Esophagus muscularis mucosa (tissue), 3 donors: ENCODE data around the gene F12.

Source experiments
- CTCF ChIP-seq, 3 experiments: fragments of 200-600 bp in 2 of 3; fragments of 450-650 bp in 1 of 3; sonication (generic) in 2 of 3; IDR thresholded peaks; one replicate each; pipeline ENCODE4 v1.5.1; 2017 to 2019; ENCODE audit warnings: antibody characterized with exemption in 3 of 3, mild to moderate bottlenecking in 2 of 3, moderate library complexity in 1 of 3
- POLR2AphosphoS5 ChIP-seq, 2 donors: sonication (generic); formaldehyde crosslinking; IDR thresholded peaks; one replicate each; pipeline ENCODE4 v1.6.1; 2017; ENCODE audit warnings: antibody characterized with exemption in 2 of 2

DNA sequence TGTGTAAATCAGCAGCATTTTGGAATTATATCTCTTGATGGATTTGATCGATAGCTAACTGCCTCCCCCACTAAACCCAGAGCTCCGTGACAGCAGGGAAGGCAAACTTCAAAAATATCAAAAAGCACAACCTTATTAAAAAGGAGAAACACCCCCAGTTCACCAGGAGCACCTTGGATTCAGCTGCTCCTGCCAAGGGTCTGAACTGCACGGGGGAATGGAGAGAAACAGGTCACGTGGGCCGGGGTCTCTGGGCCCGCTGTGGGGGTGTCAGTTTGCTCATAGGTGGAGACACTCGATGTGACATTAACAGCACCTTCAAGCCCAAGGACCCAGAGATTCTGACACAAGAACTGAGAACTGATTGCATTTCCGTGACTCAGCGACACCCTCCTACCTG lies 26.2 kb downstream of the F12 start:
- TF ChIP-seq CTCF (IDR thresholded peaks at IDR 0.05) (no peak), POLR2AphosphoS5 (IDR thresholded peaks at IDR 0.05) (no peak)
